Glomerular visceral epithelial cell (primary cell): Measurements from ENCODE around the gene MSI2.

Source experiments
- DNase-seq: peaks from one replicate; pipeline ENCODE4 v3.0.0-alpha.2; 2016; ENCODE audit errors: extremely low spot score

The MSI2 gene

DNA sequence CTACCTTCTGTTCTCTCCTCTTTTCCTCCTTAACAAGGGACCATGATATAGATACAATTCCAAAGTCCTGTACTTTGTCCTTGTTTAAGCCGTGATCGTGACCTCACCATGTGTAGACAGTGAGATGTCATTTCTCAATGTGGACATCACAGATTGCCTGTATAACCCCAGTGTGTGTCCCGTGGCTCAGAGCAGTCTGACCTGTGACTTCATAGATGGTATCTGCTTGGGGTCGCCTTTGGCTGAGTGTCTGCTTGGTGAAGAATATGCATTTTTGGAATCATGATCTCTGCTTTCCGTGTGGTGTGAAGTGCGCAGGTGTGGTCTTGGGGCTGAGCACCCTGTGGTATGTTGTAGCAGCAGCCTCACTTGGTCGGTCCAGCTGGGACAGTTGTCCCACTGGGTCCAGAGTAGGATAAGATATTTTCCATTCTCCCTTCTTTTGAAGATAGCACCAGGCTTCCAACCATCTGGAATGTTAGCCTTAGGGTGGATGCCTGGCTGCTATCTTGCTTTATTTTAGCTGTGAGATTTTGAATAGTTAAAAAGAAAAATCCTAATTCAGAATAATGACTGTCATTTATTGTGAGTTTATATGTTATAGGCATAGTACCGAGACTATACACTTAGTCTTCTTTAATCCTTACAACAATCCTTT, 13.4 kb downstream of the MSI2 start:
- no peak for DNase-seq

DNA sequence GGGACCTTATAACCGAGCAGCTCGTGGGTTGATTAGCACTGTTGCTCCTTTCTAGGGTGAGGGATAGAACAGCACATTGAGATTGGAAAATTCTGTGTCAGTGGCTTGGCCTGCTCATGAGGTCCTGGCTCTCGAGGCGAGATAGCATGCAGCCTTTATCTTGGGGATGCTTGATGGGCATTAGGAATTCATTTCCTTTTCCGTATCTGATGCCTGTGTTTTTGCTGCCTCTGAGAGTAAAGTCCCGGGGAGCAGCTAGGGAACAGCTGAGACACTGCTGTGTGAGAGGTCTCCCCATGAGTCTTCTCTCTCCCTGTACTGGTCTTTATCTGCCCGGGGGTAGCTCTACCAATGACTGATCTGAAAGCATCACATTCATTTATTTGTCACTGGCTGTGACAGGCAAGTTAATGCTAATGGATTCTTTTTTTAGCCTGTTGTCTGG, 14.5 kb downstream of the MSI2 start:
- no peak for DNase-seq

DNA sequence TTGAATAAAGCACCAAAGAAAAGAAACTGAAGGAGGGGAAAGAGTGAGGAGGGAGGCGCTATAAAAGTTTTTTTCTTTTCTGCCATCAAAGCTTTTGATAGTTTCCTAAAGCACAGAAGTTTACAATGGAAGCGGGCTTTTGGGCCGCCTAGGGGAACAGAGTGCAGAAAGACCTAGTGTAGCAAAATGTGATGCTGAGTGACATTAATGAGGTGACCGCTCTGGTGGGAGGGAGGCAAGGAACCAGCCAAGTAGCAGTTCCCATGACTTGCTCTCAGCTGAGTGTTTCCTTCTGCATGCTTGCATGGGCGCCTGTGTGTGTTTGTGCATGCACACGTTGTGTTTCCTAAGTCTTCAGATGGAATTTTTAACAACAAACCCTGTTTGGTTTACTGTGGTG, 15.5 kb downstream of the MSI2 start:
- no peak for DNase-seq

DNA sequence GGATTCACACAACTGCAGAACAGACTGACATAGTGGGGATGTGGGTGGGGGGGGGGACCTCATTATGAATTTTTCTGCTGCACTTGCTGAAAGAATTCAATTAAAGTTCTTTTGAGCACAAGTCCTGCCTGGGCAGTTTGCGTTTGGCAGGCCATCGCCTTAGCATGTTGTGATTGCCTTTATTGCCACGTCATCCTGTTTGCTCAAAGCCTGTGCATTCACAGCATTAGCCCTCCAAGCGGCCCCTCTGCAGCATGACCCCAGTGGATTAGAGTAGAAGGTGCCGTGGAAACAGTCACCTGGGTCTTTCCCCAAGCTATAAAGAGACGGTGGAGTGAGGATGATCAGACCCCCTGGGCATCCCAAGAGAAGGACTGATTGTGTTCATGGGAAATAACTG, 17.2 kb downstream of the MSI2 start:
- no peak for DNase-seq

DNA sequence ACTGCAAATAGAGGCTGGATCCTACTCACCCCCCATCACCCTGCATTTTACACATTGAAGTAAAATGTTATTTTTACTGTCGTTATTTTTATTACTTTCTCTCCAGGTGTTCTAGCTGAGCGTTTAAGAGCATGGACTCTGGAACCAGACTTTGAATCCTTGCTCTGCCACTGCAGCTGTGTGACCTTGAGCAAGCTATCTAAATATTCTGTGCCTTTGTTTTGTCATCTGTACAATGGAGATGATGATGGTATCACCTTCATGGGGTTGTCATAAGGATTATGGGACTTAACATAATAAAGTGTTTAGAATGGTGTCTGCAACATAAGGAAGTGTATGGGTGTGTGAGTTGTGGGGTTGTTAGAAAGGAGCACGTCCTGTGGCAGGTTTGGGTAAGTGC, 17.8 kb downstream of the MSI2 start:
- DNase-seq, result no peak

DNA sequence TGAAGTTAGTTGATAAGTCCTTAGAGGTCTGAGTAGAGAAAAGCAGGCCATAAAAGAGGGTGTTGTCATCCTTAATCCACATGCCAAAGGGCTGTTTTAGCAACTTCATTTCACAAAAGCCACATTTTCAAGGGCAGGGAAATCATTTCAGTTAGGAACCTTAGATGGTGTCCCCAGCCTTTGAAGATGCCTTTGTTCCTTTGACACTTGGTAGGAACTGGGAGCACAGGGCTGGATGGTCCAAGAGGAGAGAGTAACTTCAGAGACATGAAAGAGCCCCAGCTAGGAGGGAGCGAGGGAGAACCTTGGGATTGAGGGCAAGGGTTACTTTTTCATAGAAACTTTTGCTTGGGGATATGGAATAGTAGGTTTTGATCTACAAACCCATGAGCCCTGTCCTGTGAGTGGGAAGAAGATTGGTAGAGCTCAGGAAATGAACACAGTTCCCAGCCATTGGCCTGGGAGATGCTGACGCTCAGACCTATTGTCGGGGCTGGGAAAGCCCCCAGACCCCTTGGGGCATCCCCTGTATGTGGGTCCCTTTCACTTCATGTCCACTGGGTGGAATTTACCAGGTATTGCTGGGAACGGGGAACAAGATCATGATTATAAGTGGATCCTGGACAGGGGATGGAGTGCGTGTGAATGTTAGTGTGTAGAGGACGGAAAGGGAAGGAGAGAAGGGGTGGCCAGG, 18.9 kb downstream of the MSI2 start:
- DNase-seq, result no peak

DNA sequence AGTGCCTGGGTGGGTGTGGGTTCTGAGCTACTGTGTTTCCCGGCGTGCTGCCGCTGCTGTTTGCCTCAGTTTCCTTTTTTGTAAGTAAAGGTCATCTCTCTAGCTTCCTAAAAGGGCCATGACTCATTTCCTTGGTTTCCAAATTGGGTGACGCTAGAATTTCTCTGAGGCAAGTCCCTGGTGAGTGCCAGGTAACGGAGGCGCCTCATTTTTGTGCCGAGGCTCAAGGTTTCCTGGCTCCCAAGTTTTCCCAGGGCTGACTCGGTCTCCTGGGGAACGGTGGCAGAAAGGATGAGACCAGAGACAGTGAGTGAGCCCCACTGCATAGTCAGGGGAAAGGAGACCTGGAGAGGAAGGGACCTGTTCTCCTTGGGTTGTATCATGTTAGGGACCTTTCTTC, 20.3 kb downstream of the MSI2 start:
- no peak for DNase-seq

DNA sequence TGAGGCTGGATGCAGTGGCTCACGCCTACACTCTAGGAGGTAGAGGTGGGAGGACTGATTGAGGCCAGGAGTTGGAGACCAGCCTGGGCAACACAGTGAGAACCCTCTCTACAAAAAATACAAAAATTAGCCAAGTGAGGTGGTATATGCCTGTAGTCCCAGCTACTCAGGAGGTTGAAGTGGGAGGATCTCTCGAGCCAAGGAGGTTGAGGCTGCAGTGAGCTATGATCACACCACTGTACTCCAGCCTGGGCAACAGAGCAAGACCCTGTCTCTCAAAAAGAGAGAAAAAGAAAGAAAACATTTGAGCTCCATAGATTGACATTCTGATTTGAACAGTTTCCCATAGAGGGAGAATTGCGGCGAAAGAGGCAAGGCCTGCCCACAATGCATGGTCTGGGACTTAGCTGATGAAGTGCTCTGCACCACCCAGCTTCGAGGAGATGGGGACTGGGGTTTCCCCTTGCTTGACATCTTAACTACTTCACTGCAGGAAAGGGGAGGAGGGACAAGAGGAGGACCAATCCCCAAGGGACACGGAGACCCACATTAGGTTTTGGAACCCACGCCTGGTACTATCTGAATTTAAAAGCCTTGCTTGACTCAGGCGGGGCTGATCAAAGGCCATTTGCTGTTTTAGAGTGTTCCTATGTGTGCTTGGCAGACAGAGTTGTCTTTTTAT, 21.7 kb downstream of the MSI2 start:
- no peak for DNase-seq

DNA sequence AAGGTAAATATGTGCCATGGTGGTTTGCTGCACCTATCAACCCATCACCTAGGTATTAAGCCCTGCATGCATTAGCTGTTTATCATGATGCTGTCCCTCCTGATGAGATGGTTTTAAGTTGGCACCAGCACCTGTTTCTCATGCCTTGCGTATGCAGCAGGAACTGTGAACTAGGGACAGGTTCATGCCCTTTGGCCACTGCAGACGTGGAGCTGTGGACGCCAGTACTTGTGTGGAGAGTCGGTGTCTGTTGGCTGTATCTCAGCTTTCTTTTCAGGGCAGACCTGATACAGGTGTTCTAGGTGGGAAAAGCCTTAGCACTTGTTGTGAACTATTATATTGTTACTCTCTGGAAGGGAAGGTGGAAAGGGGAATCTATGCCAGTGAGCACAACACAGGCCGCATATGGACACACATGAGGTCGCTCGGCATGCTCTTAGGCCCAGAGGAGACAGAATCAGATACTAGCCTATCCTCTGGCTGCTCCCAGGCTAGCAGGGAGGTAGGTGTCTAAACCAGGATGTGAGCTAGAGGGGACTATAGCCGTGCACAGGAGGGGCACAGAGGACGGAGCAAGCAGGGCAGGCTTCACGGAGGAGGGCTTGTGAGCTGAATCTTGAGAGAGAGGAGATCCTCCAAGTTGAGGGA, 22.5 kb downstream of the MSI2 start:
- DNase-seq, result no peak

DNA sequence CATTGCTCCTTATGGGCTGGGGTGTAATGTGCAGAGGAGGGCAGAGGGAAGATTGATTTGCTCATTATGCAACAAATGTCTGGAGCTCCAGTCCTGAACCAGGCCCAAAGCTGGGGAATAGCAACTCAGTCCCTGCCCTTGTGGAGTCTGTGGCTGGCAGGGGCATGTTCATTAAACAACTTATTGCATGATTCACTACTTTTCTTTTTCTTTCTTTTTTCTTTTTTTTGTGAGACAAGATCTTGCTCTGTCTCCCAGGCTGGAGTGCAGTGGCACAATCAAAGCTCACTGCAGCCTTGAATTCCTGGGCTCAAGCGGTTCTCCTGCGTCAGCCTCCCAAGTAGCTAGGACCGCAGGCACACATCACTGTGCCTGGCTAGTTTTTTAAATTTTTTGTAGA, 23.1 kb downstream of the MSI2 start:
- DNase-seq, result no peak

DNA sequence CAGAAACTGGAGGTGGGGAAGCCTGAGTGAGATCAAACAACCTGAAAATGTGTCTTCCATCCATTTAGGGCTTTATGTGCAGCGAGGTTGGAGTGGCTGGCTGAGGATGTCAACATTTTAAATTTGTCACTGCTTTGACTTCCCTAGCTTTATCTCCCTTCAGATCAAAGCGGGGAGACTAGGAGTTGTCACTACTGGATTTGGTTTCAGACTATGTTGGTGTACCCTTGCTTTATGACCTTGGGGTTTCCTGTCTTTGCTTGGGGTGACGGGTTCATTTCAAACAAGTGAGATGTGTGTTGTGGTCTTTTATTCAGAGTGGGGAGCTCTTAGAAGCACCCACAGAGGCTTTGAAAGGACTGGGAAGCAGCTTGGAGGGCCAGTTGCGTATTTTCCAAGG, 25.6 kb downstream of the MSI2 start:
- DNase-seq, result no peak

DNA sequence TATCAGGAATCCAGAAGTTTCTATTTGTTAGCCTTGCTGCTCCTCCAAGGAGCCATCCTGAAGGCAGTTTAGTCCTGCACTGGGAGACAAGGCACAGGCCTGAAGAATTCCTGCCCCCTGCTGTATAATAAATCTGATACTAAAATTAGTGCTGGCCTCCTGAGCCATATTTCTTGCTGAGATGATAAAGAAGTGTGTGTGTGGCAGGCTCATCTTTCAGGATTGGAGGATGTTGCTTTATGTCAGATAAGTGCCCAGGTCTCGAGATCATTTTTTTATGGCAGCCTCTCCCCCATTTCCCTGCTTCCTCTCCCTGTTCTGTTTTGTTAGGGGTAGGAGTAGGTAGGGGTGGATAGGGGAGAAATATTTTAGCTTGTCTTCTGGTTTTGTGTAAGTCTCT, 26.0 kb downstream of the MSI2 start:
- no peak for DNase-seq

DNA sequence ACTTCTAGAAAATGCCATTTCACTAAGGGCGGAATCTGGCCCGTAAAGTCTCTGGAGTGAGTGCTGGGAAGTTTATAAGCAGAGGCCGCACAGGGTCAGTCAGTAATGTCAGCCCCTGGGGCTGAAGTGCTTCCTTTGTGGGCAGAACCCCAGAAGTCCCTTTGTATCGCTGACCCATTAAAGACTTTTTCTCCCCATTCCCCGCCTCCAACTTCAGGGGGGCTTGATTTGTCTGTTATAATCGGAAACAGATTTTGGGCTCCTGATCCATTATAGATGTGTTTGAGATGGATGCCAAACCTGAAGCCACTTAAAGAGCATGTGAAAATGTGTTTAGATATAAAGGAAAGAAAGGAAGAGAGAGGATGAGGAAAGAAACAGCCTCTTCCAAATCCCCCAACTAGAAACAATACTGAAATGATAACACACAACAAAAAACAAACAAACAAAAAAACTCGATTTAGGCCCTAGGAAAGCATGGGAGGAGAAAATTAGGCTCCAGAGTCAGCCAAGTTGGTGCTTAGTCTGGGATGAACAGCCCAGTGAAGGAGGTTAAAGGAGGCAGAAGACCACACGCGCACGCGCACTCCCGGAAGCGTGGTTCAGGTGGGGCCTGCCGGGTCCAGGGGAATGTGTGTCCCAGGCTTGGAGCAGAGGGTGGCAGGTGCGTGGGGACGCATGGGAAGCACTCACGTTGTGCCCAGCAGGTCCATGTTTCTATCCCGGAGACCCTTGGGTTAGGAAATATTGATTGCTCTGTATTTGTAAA, 27.1 kb downstream of the MSI2 start:
- DNase-seq, result no peak

DNA sequence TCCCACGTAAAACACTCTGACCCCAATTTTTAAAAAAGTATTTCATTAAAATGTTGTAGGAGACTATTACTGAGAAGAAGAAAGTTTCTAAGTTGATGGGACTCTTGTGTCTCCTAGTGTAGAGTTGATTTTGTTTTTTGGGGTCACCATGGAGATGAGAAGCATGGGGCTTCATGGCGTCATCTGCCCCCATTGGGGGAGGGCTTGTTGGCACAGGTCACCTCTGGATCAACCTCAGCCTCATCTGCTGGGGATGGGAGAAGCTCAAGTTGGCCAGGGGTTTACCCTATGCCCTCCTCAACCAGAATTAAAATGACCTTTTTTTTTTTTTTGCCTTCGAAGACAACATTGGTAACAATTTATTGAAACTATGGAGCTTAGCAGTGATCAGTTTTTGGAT, 28.3 kb downstream of the MSI2 start:
- no peak for DNase-seq

DNA sequence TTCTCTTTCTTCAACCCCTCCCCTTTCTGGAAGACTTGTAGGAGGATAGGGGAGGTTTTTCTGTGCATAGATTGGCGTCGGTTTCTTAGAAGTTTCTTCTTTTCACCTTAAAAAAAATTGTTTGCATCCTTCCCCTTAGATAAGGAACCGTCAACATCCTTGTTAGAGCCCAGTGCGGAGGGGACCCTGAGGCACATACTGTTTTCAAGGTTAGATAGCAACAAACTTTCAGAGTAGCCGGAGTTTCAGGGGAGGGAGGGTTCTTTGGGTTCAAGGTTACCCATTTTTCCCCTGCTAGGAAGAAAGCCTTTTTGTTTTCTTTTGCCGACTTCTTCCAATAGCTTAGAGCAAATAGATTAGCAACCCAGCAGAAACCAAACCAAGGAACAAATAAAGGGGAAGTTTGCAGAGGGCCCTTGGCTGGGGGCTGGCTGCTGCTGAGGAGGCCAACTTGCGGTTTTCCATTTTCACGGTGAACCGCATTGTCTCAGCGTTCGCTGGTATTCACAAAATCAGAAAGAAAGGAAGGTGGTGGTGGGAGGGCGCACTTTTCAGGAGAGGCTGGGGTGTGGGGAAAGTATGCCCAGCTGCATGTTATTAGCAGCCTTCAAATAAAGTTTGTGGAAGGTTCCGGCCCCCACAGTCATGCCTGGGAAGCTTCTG, 28.8 kb downstream of the MSI2 start:
- DNase-seq, result no peak

DNA sequence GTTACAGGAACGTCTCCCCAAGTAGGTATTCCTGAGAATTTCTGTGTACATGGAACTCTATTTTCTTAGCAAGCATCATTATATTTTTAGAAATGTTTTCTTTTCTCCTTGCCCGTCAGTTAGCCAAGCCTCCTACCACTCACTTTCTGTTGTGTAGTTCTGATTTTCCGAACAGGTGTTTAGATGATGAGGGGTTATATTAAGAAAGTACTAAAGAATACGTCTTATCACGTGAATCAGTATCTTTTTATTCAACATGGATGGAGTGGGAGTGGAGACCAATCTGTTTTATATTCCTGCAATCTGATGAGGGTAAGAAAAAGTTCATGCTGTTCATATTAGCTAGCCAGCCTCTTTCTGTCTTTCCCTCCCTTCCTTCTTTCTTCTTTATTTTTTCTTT, 29.4 kb downstream of the MSI2 start:
- DNase-seq, result no peak

DNA sequence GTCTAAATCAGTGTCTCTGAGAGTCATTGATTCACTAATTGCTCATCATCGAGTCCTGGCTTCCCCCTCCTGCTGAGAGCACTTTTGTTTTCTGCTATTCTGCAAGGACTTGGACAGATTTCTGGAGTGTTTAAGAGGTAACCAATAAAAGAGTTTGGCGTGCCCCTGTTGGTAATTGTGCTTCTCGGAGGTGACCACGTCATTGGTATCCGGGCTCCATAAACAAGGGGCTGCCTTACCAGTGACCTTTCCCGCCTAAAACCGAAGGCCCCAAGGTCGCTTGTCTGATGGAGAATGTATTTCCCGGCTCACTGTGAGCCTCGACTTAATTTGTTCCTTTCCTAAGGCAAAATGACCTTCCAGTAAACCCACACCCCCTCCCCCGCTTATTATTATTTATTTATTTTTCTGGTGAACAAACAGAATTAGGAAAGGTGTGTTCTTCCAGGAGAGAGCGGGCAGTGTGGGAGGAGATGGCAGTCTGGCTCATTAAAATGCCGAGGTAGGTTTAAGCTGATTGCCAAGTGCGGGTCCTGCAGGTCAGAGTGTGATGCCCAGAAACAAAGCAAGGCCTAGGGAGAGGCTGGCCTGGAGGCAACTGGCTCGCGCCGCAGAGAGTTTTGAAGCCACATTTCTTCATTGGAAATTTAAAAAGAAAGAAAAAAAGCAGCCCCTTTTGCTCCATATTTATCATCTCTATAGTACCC, 30.2 kb downstream of the MSI2 start:
- DNase-seq, result no peak

DNA sequence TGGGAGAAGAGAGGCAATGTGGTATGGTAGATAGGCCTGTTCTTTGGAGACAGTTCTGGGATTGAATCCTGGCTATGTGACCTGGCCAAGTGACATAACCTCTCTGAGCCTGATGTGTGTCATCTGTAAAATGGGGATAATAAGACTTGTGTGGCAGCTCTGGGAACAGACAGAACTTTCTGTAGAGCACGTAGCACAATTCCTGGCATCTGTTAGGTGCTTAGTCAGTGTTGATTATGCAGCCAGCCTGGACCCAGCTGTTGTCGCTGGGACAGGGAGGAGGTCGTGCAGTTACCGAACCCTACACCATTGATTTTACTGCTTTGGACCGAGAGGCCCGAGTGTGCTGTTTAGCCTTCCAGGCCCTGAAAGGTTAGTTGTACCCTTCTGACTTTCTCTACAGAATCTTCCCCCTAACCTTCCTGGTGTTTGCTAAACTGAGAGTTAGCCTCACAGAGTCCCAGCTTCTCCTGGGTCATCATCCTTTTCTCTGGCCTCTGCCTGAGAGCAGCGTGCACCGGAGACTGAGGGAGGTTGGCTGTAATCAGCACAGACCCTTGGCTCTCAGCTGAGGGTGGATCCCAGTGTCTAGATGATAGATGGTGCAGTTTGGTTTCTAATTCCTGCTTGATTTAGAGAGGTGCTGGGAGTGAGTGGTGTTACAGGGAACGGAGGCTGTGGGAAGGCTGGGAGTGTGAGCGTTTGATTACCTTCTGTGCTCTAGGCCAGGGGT, 31.9 kb downstream of the MSI2 start:
- no peak for DNase-seq

DNA sequence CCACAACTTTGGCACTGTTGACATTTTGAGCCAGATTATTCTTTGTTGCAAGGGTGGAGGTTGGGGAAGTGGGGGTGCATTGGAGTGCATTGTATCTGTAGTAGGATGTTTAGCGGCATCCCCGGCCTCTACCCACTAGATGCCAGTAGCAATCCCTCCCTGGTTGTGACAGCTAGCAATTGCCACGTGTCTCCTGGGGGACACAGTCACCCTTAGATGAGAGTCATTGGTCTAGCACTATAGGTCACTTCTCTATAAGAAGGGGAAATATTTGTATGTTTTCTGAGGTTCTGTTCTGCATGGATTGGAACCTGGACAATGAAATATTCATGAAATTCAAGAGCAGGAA, 32.4 kb downstream of the MSI2 start:
- DNase-seq, result no peak

DNA sequence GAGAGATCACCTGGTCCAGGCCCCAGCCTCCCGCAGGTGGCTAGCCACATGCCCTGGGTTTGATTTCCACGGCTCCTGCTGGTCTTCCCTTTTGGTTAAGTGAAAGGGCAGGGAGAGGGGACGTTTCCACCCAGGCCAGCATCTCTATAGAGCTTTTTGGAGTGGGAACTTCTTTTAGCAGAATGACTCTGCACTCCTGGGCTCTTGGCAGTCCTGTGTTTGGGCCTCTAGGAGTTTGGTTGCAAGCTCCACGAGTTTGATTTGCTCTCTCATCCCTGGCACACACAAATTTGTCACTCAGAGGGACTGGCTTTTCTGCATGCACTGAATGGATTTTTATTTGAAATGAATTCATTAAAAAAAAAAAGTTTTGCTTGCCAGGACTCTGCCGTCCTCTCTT, 32.8 kb downstream of the MSI2 start:
- DNase-seq, result no peak
